ENCODE data around the gene PEPD.

Gene PEPD

GRCh38 chr19:33403221-33403972 is 118.2 kb downstream of the PEPD start:
- DNase-seq = no peak

DNA sequence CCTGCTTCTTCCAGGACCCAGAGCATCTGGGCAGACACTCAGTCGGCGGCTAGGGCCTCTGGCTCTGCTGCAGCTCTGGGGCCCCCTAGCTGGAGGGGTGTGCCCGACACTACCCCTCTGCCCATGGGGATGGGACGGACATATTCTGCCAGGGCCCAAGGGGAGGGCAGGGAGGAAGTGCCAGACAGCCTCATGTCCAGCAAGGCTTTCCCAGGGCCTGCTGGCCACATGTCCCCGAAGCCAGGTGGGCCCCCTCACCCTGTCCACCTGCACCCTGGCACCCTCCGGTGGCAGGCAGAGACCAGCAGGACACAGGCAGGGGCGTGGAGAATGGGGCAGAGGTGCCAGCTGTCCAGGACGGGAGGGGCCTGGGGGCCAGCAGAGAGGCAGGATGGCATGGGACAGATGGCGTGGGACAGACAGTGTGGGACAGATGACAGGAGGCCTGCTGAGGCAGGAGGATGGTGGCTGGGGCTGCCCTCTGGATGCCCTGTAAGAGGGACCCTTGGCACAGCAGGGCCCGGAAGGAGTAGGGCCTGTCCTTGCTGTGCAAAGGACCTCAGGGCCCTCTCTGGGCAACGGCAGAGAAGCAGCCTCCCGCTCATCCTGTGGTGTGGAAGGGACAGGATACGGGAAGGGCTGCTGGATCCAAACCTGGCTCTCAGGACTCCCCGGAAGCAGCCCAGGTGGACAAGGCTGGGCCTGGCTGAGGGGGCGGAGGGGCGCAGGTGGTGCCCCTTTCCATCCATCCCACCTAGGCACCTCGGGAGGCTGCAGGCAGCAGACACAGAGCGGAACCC is 119.0 kb downstream of the PEPD start:
- DNase-seq = peak; percentile 22

DNA sequence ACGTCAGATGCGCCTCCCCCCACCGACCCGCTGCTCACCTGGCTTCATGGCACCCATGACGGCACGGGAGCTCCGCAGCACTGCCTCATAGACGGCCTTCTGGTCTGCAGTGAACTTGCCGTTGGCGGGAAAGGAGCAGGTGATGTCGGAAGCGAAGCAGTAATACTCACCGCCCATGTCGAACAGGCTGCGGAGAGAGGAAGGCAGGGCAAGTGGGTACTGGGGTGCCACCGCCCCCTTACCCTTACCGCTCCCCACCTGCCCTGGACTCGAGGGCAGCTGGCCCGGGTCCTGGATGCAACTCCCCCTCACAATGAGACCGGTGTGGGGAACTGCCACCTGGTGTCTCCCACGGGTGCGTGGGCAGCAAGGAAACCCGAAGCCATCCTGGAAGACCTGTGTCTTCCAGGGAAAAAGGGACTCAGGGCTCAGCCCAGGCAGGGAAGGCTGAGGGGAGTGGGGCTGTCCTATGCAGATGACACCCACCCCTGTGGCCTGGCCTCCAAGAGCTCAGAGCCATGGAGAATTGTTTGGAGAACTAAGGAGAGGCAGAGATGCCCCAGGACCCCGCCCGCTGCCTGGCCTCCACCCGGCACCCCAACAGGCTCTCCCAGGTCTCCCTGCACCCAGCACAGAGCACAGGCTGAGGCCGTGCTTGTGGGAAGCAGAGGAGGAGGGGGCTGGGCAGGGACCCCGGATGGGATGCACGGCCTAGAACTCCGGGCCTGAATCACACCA is 119.7 kb downstream of the PEPD start:
- DNase-seq = no peak

GRCh38 chr19:33400856-33401682 is 120.5 kb downstream of the PEPD start:
- DNase-seq = no peak

DNA sequence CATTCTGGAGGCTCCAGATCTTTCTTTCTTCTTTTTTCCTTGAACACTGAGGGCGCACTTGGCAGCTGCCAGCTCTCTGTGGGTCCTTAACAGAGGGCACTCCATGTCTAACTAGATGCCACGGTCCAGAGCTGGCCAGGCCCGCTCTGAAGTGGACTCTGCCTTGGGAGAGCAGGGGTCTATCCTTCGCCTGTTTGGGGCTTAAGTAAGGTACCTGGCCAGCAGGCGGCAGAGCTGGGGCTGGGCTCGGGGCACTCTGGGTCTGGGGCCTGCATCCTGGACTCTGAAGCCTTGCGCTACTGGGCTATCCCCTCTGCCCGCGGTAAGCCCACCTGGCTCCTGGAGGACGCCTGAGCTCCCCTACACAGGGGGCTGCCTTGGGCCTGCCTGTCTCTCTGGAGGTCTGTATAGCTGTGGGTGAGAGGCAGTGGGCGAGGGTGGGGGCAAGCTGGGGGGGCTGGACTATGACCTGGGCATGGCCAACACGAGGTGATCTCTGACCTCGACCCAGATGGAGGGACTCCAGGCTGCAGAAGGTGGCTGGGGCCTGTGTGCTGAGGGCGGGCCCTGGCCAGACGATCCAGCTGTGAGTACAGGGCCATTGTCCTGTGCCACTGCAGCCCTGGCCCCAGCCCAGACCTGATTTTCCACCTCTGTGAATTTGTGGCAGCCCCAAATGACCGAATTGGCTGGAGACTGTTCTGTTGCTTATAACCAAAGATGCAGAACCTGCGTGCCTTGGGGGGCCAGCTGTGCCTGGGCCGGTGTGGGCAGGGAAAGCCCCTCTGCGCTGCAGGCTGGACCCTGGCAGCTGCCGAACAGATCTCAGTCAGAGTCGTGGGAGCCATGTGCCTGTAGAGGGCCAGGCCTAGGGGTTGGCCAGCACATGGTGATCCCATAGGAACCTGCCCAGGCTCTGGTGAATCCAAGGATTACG is 121.6 kb downstream of the PEPD start:
- DNase-seq = no peak

GRCh38 chr19:33399081-33399744 is 122.4 kb downstream of the PEPD start:
- no peak for DNase-seq

GRCh38 chr19:33398361-33399060 is 123.1 kb downstream of the PEPD start:
- no peak for DNase-seq

DNA sequence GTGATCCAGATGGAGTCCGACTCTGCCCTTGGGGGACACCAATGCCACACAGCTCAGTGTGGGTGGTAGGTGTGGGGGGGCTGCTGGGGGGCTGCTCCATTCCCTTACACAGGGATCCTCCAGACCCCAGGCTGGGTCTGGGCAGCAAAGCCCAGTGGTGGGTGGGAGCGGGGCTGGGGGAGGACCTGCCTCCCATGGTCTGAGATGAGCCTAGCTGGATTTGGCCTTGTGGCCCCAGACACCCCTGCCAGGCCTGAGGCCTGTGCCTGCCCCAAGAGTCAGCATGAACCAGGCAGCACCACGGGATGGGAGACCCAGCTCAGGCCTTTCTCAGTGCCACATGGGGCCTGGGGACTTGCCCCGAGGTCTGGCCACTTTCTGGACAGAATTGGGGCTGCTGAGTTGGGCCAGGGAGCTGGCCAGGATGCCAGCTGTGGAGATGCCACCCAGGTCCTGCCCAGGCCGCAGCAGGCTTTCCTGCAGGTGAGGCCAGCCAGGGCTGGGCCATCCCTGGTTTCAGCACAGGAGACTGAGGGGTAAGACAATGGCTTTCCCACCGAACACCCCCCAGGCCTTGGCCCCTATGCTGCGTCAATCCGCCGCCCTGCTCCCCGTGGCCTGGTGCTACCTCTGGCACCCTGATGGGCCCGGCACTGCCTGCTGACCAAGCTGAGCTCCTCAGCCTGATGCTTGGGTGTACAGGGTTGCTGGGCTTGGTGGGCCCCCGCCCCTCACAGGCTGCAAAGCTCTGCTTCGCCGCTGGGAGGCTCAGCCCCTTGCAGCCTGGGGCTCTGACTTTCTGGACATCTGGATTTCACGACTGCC is 123.8 kb downstream of the PEPD start:
- DNase-seq = peak; percentile 19

DNA sequence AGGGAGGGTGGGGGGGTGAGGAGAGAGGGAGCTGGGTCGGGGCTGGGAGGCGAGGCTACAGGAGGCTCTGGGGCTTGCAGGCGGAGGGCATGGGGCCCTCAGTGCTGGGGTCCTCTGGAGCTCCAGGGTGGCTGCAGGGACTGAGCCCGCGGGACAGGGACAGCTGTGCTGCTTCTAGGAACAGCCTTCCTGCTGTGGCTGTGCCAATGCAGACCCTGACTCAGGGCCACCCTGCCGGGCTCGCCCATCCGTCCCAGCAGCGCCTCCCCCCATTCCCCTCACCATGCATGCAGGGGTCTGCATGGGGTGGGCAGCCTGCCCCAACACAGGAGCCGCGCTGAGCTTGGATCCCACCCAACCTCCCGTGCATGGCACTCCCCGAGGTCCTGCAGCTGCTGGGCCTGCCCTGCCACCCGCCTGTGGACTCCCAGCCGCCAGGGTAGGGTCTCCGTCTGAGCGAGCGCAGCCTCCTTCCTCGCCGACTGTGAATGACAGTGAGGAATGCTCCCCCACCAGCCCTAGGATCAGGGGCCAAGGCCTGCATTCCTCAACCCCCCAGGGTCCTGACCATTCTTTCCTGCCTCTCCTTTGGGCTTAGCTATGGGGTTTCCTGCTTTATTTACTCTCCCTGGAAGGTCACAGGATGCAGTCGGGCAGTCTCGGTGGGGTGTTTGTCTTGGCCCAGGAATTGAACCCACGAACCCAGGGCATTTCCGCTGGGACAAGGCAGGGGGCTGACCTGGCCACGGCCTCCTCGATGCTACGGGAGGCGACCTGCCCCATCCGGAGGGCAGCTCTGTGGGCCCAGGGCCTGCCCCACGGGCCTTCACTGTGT is 124.7 kb downstream of the PEPD start:
- no peak for DNase-seq

GRCh38 chr19:33395561-33396550 is 125.7 kb downstream of the PEPD start:
- no peak for DNase-seq

DNA sequence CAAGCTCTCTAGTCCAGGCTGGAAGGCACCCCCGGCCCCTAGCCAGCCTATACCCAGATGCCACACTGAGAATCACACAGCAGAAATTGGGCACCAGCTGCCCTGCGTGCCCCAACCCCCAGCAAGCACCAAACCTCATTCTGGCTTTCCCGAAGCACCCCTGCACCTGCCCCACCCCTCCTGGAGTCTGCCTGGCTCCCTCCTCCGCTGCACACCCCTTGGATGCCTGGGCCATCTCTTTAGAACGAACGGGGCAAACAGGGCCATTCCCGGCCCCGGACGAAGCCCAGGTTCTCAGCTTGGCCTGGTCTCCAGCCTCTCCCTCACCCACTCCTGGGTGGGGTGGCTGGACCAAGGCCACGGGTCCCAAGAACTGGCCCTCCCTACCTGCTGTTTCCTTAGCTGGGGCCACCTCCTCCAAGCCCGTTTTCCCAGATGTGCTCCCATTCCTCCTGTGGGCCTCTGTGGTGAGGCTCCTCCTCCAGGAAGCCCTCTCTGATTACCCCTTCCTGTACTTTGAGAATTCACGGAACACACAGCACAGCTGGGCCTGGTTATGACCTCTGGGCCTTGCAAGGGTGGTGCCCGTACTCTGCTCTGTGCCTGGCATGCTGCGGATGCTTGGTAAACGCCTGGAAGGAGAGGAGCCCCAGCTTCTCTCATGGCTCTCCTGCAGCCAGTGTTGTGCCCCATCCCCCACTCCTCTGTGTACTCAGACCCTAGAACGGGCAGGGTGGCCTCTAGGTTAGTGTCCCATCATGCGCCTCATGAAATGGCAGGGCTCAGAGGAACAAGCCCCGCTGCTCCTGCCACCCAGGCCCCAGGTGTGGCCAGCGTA is 126.6 kb downstream of the PEPD start:
- no peak for DNase-seq

DNA sequence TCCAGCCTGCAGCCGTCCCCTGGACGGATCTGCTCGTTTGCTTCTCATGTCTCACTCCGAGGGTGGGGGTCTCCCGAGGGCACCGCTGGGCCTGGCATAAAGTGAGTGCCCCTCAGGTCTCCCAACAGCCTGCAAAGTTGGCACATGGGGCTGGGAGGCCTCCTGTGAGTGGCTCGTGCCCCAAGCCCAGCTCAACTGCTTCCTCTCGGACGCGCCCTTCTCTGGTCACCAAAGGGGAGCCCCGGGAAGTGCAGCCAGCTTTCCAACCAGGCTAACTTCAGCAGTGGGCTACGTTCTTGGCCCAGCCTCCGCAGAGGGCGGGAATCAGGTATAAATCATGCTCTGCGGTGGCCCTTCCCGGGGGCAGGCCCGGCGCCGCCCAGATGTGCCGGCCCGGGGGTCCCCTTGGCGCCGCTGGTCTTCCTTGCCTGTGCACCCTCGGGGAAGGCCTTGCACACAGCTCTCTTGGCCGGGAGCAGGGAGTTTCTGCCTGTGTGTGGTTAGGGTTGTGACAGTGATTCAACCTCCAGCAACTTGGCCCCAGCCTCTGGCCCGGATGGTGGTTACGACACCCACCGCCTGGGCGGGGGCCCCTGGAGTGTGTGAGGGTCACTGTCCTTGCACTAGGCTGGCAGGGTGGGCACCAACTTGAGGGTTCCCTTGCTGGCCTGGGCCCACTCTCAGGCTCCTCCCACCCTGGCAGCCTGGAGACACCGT is 127.4 kb downstream of the PEPD start:
- peak; percentile 24 for DNase-seq

DNA sequence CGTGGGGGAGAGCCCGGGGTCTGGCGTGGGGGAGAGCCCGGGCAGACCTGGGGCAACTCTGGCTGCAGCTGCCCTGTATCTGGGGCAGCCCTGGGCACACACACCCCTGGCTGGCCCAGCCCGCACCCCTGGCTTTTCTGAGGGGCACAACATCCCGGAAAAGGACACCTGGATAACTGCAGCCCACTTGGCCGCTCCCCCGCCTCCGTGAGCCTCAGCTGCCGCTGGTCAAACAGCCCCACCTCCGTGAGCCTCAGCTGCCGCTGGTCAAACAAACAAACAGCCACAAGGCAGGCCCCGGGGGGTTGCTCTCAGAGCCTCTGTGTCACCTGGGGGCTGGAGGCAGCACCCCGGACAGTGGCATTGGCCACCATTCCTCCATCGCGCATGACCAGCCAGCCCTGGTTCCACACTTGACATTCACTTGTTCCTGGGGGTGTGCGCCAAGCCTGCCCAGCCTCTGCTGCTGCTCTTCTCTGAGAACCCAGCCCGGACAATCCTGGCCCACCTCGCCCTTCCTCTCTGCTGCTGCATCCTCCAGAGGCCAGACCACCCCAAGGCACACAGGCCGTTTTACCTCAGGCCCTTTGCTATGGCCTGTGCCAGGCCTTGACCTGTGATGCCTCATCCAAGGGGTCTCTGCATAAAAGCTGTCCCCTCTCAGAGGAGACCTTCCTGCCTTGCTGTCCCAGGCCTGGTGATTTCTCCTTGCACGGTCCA is 128.1 kb downstream of the PEPD start:
- peak; percentile 57 for DNase-seq

Measured in DMS53 (cell line).